ENCODE measurements around the gene SLC7A5.

DNA sequence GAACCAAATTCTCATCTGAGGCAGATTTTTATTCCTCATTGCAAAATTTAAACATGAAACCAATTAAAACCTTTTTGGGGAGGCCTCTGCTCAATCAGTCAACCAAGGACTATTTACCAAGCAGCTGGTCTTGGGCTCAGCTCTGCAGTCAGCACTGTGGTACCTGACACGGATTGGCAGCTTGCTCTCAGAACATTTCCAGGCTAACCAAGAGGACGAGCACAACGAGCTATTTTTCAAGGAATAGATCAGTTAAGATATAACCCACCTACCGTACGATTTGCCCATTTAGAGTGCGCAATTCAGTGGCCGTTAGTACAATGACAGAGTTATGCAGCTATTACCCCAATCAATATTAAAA, 77.1 kb downstream of the SLC7A5 start:
- TF ChIP-seq, protein P1, sequence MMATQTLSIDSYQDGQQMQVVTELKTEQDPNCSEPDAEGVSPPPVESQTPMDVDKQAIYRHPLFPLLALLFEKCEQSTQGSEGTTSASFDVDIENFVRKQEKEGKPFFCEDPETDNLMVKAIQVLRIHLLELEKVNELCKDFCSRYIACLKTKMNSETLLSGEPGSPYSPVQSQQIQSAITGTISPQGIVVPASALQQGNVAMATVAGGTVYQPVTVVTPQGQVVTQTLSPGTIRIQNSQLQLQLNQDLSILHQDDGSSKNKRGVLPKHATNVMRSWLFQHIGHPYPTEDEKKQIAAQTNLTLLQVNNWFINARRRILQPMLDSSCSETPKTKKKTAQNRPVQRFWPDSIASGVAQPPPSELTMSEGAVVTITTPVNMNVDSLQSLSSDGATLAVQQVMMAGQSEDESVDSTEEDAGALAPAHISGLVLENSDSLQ (IDR thresholded peaks at IDR 0.05): no peak
- no peak for TF ChIP-seq LEF1 (IDR thresholded peaks at IDR 0.05; ENCODE audit: borderline replicate concordance)
- no peak for TF ChIP-seq ARNT (IDR thresholded peaks at IDR 0.05)
- no peak for TF ChIP-seq SP1 (IDR thresholded peaks at IDR 0.05)
- TF ChIP-seq TARDBP (IDR thresholded peaks at IDR 0.05): no peak
- TF ChIP-seq SUZ12 (IDR thresholded peaks at IDR 0.05): no peak

Data from HEK293T (cell line).